HepG2 (cell line): ENCODE results near the gene PBX1. TPM values are rescaled to one million over a fixed set of nuclear protein-coding genes. Genes with fewer than 3 reads are reported as not detected.
A peak's percentile ranks its signal among the peaks of the same experiment; 100 is the strongest.

ENCODE experiments used
- ATAD3A ChIP-seq: sonication (generic); formaldehyde crosslinking; IDR thresholded peaks from 2 replicates; pipeline ENCODE4 v1.4.0; 2020; ENCODE audit warnings: missing genetic modification reagents
- BCL6 ChIP-seq: IDR thresholded peaks from 2 replicates; pipeline ENCODE4 v1.6.1; 2016; ENCODE audit warnings: missing genetic modification reagents, missing compliant biosample characterization
- FOXA1 ChIP-seq, 2 experiments: fragments of 450-650 bp in 1 of 2; sonication (generic) in 1 of 2; formaldehyde crosslinking in 1 of 2; IDR thresholded peaks; 2 replicates each; pipeline versions ENCODE4 v1.4.0 to v1.6.1; 2016 to 2020; ENCODE audit warnings: missing genetic modification reagents in 1 of 2
- FOXK1 ChIP-seq: sonication (generic); formaldehyde crosslinking; IDR thresholded peaks from 2 replicates; pipeline ENCODE4 v1.4.0; 2020; ENCODE audit warnings: low read depth, missing genetic modification reagents, borderline replicate concordance
- RNF2 ChIP-seq: fragments of 450-650 bp; conservative IDR thresholded peaks from 2 replicates; pipeline ENCODE4 v1.6.1; 2016; ENCODE audit warnings: low read depth
- RNF219 ChIP-seq: sonication (generic); formaldehyde crosslinking; IDR thresholded peaks from 2 replicates; pipeline ENCODE4 v1.5.0; 2020; ENCODE audit warnings: mild to moderate bottlenecking, missing genetic modification reagents
- SALL1 ChIP-seq: sonication (generic); formaldehyde crosslinking; IDR thresholded peaks from 2 replicates; pipeline ENCODE4 v1.8.0; 2022; ENCODE audit warnings: mild to moderate bottlenecking, missing genetic modification reagents
- SKI ChIP-seq: fragments of 450-650 bp; IDR thresholded peaks from one replicate; pipeline ENCODE4 v1.6.1; 2018; ENCODE audit warnings: mild to moderate bottlenecking; ENCODE audit not compliant: partially characterized antibody
- SNAI1 ChIP-seq: sonication (generic); formaldehyde crosslinking; IDR thresholded peaks from 2 replicates; pipeline ENCODE4 v1.5.0; 2020; ENCODE audit warnings: mild to moderate bottlenecking, missing genetic modification reagents, borderline replicate concordance
- TEAD2 ChIP-seq: sonication (generic); formaldehyde crosslinking; IDR thresholded peaks from 2 replicates; pipeline ENCODE4 v1.9.0; 2021; ENCODE audit warnings: missing genetic modification reagents
- ZFP36L1 ChIP-seq: sonication (generic); formaldehyde crosslinking; IDR thresholded peaks from 2 replicates; pipeline ENCODE4 v1.8.0; 2022; ENCODE audit warnings: mild to moderate bottlenecking, missing genetic modification reagents, moderate library complexity
- ZNF343 ChIP-seq: sonication (generic); formaldehyde crosslinking; IDR thresholded peaks from 2 replicates; pipeline ENCODE4 v1.4.0; 2020; ENCODE audit warnings: mild to moderate bottlenecking, missing genetic modification reagents
- ZNF550 ChIP-seq: sonication (generic); formaldehyde crosslinking; IDR thresholded peaks from 2 replicates; pipeline ENCODE4 v1.4.0; 2020; ENCODE audit warnings: mild to moderate bottlenecking, missing genetic modification reagents, borderline replicate concordance
- polyA plus RNA-seq, 8 experiments: library from polyadenylated mRNA; depleted of rRNA in 3 of 8; stranded (reverse) in 7 of 8; unstranded in 1 of 8; fragments of >200 nt; fragmentation: Illumina TruSeq in 4 of 8; extraction: Trizol in 4 of 8; gene quantifications; 2 replicates each; pipeline versions ENCODE4 v1.2.1 to v1.2.3, GENCODE V29; 2011 to 2016; ENCODE audit warnings: low read depth in 4 of 8, missing spikeins in 1 of 8, mixed read lengths in 1 of 8; ENCODE audit not compliant: insufficient read depth in 1 of 8
- total RNA-seq, 5 experiments: library from RNA; depleted of rRNA; stranded (reverse); fragments of >200 nt; fragmentation: Illumina TruSeq; extraction: Trizol; gene quantifications; 2 replicates each; pipeline ENCODE4 v1.2.3, GENCODE V29; 2016; ENCODE audit warnings: low read depth in 1 of 5
- TF ChIP-seq, protein P1 (sequence below): sonication (generic); formaldehyde crosslinking; IDR thresholded peaks from 2 replicates; pipeline ENCODE4 v1.4.0; 2020; ENCODE audit warnings: missing genetic modification reagents
- TF ChIP-seq, protein P2 (sequence below), 2 experiments: sonication (generic) in 1 of 2; formaldehyde crosslinking in 1 of 2; IDR thresholded peaks; 2 replicates each; pipeline versions ENCODE4 v1.6.1 to v1.9.0; 2014 to 2022; ENCODE audit warnings: antibody characterized with exemption in 1 of 2, borderline replicate concordance in 1 of 2, inconsistent platforms in 1 of 2, low read depth in 1 of 2, missing genetic modification reagents in 1 of 2
- TF ChIP-seq, protein P3 (sequence below): IDR thresholded peaks from 2 replicates; pipeline ENCODE4 v1.6.1; 2012; ENCODE audit warnings: low read depth, low read length, improper control_type of control experiment

PBX1 gene
- total and polyA plus RNA-seq, 2 of the 13 experiments (the other 11 are each of a cell fraction or from before 2014, with no cell fraction given) = 0.24 TPM; not detected in 1

GRCh38 chr1:164611754-164612642 lies 53.0 kb downstream of the PBX1 start (continued):
- TF ChIP-seq SKI (no peak), FOXA1 (IDR thresholded peaks at IDR 0.05) (no peak), FOXA1 (CRISPR knock-in tag; IDR thresholded peaks at IDR 0.05) (no peak; the same call in 1 of the 2 replicates), ZNF343 (CRISPR knock-in tag) (no peak), ZNF550 (no peak), ATAD3A (CRISPR knock-in tag) (no peak), ZFP36L1 (no peak), RNF2 (no peak), SNAI1 (CRISPR knock-in tag) (no peak), BCL6 (CRISPR knock-in tag) (peak; percentile 19; the same call in 1 of the 2 replicates), FOXK1 (CRISPR knock-in tag) (peak; percentile 49; the same call in 1 of the 2 replicates), RNF219 (CRISPR knock-in tag) (no peak), TEAD2 (CRISPR knock-in tag) (no peak), SALL1 (CRISPR knock-in tag) (peak; percentile 45; the same call in 1 of the 2 replicates)
- TF ChIP-seq, protein P1, sequence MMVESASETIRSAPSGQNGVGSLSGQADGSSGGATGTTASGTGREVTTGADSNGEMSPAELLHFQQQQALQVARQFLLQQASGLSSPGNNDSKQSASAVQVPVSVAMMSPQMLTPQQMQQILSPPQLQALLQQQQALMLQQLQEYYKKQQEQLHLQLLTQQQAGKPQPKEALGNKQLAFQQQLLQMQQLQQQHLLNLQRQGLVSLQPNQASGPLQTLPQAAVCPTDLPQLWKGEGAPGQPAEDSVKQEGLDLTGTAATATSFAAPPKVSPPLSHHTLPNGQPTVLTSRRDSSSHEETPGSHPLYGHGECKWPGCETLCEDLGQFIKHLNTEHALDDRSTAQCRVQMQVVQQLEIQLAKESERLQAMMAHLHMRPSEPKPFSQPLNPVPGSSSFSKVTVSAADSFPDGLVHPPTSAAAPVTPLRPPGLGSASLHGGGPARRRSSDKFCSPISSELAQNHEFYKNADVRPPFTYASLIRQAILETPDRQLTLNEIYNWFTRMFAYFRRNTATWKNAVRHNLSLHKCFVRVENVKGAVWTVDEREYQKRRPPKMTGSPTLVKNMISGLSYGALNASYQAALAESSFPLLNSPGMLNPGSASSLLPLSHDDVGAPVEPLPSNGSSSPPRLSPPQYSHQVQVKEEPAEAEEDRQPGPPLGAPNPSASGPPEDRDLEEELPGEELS (CRISPR knock-in tag) = peak; percentile 58
- TF ChIP-seq, protein P2, sequence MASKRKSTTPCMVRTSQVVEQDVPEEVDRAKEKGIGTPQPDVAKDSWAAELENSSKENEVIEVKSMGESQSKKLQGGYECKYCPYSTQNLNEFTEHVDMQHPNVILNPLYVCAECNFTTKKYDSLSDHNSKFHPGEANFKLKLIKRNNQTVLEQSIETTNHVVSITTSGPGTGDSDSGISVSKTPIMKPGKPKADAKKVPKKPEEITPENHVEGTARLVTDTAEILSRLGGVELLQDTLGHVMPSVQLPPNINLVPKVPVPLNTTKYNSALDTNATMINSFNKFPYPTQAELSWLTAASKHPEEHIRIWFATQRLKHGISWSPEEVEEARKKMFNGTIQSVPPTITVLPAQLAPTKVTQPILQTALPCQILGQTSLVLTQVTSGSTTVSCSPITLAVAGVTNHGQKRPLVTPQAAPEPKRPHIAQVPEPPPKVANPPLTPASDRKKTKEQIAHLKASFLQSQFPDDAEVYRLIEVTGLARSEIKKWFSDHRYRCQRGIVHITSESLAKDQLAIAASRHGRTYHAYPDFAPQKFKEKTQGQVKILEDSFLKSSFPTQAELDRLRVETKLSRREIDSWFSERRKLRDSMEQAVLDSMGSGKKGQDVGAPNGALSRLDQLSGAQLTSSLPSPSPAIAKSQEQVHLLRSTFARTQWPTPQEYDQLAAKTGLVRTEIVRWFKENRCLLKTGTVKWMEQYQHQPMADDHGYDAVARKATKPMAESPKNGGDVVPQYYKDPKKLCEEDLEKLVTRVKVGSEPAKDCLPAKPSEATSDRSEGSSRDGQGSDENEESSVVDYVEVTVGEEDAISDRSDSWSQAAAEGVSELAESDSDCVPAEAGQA (IDR thresholded peaks at IDR 0.05; ENCODE audit: low read depth) = 0 out of 2 replicates have a peak, but pooled peaks have one; percentile 43
- TF ChIP-seq, protein P2 (CRISPR knock-in tag; IDR thresholded peaks at IDR 0.05; ENCODE audit: borderline replicate concordance) = no peak
- TF ChIP-seq, protein P3, sequence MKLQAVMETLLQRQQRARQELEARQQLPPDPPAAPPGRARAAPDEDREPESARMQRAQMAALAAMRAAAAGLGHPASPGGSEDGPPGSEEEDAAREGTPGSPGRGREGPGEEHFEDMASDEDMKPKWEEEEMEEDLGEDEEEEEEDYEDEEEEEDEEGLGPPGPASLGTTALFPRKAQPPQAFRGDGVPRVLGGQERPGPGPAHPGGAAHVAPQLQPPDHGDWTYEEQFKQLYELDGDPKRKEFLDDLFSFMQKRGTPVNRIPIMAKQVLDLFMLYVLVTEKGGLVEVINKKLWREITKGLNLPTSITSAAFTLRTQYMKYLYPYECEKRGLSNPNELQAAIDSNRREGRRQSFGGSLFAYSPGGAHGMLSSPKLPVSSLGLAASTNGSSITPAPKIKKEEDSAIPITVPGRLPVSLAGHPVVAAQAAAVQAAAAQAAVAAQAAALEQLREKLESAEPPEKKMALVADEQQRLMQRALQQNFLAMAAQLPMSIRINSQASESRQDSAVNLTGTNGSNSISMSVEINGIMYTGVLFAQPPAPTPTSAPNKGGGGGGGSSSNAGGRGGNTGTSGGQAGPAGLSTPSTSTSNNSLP = peak; percentile 69
